Karpas-422 (cell line): ENCODE measurements around the gene DLGAP1. TPM values are rescaled to one million over a fixed set of nuclear protein-coding genes. Genes with fewer than 3 reads are reported as not detected.

Source experiments
- DNase-seq: peaks from one replicate; pipeline ENCODE4 v3.0.0-alpha.2; 2015
- H2AFZ ChIP-seq: fragments of 200-600 bp; sonication (generic); 2 replicates; pipeline ENCODE4 v1.6.1; 2014; ENCODE audit warnings: antibody characterized with exemption, low read length, mixed read lengths
- H3K27ac ChIP-seq: fragments of 200-600 bp; sonication (generic); 2 replicates; pipeline ENCODE4 v1.5.1; 2014; ENCODE audit warnings: mild to moderate bottlenecking, low read length, moderate library complexity
- H3K27me3 ChIP-seq: fragments of 200-600 bp; sonication (generic); 2 replicates; pipeline ENCODE4 v1.6.1; 2014; ENCODE audit warnings: low read length, mixed read lengths
- H3K36me3 ChIP-seq: fragments of 200-600 bp; sonication (generic); 2 replicates; pipeline ENCODE4 v1.6.1; 2014; ENCODE audit warnings: low read length, mixed read lengths; ENCODE audit not compliant: insufficient read depth
- H3K4me1 ChIP-seq: fragments of 200-600 bp; sonication (generic); 2 replicates; pipeline ENCODE4 v1.6.1; 2014; ENCODE audit warnings: mild to moderate bottlenecking, low read length, mixed read lengths
- H3K4me2 ChIP-seq: fragments of 200-600 bp; sonication (generic); 2 replicates; pipeline ENCODE4 v1.6.1; 2014; ENCODE audit warnings: low read length, low read depth, mild to moderate bottlenecking; ENCODE audit not compliant: poor library complexity, severe bottlenecking
- H3K4me3 ChIP-seq: fragments of 200-600 bp; sonication (generic); 2 replicates; pipeline ENCODE4 v1.5.1; 2014; ENCODE audit warnings: mild to moderate bottlenecking, antibody characterized with exemption, low read length, mixed read lengths
- H3K79me2 ChIP-seq: fragments of 200-600 bp; sonication (generic); 2 replicates; pipeline ENCODE4 v1.6.1; 2014; ENCODE audit warnings: mild to moderate bottlenecking, low read length, mixed read lengths
- H3K9ac ChIP-seq: fragments of 200-600 bp; sonication (generic); 2 replicates; pipeline ENCODE4 v1.6.0; 2014; ENCODE audit warnings: low read length
- H3K9me2 ChIP-seq: fragments of 200-600 bp; sonication (generic), shearing (Covaris generic); replicated peaks from 2 replicates; pipeline ENCODE4 v1.6.0; 2014; ENCODE audit warnings: mild to moderate bottlenecking, low read length, moderate library complexity; ENCODE audit not compliant: insufficient read depth
- H3K9me3 ChIP-seq: fragments of 300-700, 200-600 bp; sonication (generic); 2 replicates; pipeline ENCODE4 v1.6.1; 2014; ENCODE audit warnings: low read length, mixed read lengths
- H4K20me1 ChIP-seq: fragments of 200-600 bp; sonication (generic); 2 replicates; pipeline ENCODE4 v1.6.1; 2014; ENCODE audit warnings: mild to moderate bottlenecking, antibody characterized with exemption, low read length, low read depth; ENCODE audit not compliant: insufficient read depth
- total RNA-seq: library from RNA; depleted of rRNA; stranded (reverse); fragments of >200 nt; shearing (Covaris generic); gene quantifications from 2 replicates; pipeline ENCODE4 v1.2.3, GENCODE V29; 2014; ENCODE audit warnings: low replicate concordance

DLGAP1 gene
- total RNA-seq, 1 experiment from 2014 or later, result 8.8 TPM

DNA sequence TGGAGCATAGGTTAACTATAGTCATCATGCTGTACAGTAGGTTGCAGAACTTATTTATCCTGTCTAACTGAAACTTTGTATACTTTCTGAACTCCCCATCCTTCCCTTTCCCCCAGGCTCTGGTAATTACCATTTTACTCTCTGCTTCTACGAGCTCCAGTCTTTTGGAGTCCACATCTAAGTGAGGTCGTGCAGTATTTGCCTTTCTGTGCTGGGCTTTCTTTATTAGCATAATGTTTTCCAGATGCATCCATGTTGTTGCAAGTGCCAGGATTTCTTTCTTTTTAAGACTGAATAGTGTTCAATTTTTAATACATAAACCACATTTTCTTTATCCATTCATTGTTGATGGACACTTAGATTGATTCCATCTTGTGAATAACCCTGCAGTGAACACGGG, 541.0 kb downstream of the DLGAP1 start:
- no peaks in the 10 kb centered on the region for H3K27me3 ChIP-seq
- no peak for DNase-seq
- H3K36me3 ChIP-seq, result no peaks in the 10 kb centered on the region
- peaks cover 67% of the 10 kb centered on the region for H3K4me1 ChIP-seq
- no peaks in the 10 kb centered on the region for H3K9me3 ChIP-seq
- H2AFZ ChIP-seq, result no peak overlapping the region
- no peaks in the 10 kb centered on the region for H3K79me2 ChIP-seq
- no peaks in the 10 kb centered on the region for H3K9me2 ChIP-seq
- H3K4me2 ChIP-seq, result peak overlapping the region; percentile 75
- H3K4me3 ChIP-seq, result 0 out of 2 replicates have a peak overlapping the region, but pooled peaks have one; percentile 24
- H3K27ac ChIP-seq, result peak overlapping the region; percentile 93
- peak overlapping the region; percentile 7; the same call in 1 of the 2 replicates for H3K9ac ChIP-seq
- no peaks in the 10 kb centered on the region for H4K20me1 ChIP-seq

- H3K4me2 ChIP-seq, result no peak overlapping the region
- DNase-seq, result no peak
- no peaks in the 10 kb centered on the region for H3K79me2 ChIP-seq
- no peaks in the 10 kb centered on the region for H3K9me2 ChIP-seq
- no peaks in the 10 kb centered on the region for H3K9me3 ChIP-seq
- no peak overlapping the region for H2AFZ ChIP-seq
- H3K27ac ChIP-seq, result no peak overlapping the region
- H3K36me3 ChIP-seq, result no peaks in the 10 kb centered on the region
- H4K20me1 ChIP-seq, result no peaks in the 10 kb centered on the region
- H3K9ac ChIP-seq, result no peak overlapping the region
- H3K27me3 ChIP-seq, result no peaks in the 10 kb centered on the region
- H3K4me1 ChIP-seq, result peaks cover 57% of the 10 kb centered on the region
- no peak overlapping the region for H3K4me3 ChIP-seq
These were observed 542.4 kb downstream of the DLGAP1 start for GRCh38 chr18:3912705-3913104.

GRCh38 chr18:3911413-3911812, 543.7 kb downstream of the DLGAP1 start:
- no peaks in the 10 kb centered on the region for H3K27me3 ChIP-seq
- no peaks in the 10 kb centered on the region for H3K9me3 ChIP-seq
- no peak overlapping the region for H3K4me2 ChIP-seq
- peaks cover 47% of the 10 kb centered on the region for H3K4me1 ChIP-seq
- H3K36me3 ChIP-seq, result no peaks in the 10 kb centered on the region
- no peaks in the 10 kb centered on the region for H3K9me2 ChIP-seq
- H3K9ac ChIP-seq, result no peak overlapping the region
- no peak overlapping the region for H2AFZ ChIP-seq
- no peak for DNase-seq
- peak overlapping the region; percentile 3; the same call in 1 of the 2 replicates for H3K27ac ChIP-seq
- no peaks in the 10 kb centered on the region for H4K20me1 ChIP-seq
- no peak overlapping the region for H3K4me3 ChIP-seq
- no peaks in the 10 kb centered on the region for H3K79me2 ChIP-seq

DNA sequence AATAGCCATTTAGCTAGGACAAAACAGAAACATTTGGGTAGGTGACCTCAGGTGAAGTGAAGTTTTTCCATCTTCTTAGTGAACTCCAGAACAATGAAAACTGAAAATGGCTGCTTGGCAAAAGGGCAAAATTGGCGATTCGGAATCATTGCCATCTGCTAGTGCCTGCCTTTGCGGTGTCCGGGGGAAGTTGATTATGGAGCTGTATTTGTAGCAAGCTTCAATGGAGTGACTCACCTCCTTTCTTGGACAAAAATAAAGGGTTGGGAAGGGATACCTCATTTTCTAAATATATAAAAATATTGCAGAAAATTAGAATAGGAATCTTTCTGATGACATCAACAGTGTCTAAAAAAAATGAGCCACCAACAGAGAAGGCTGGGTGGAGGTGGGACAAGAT, 544.6 kb downstream of the DLGAP1 start:
- Histone ChIP-seq H3K79me2 (no peaks in the 10 kb centered on the region), H3K27ac (no peak overlapping the region), H4K20me1 (no peaks in the 10 kb centered on the region), H3K4me1 (peaks cover 44% of the 10 kb centered on the region), H3K4me3 (no peak overlapping the region), H3K27me3 (no peaks in the 10 kb centered on the region), H3K36me3 (no peaks in the 10 kb centered on the region), H3K9ac (no peak overlapping the region), H2AFZ (no peak overlapping the region), H3K9me2 (no peaks in the 10 kb centered on the region), H3K9me3 (no peaks in the 10 kb centered on the region), H3K4me2 (no peak overlapping the region)
- no peak for DNase-seq

GRCh38 chr18:3907955-3908354, 547.2 kb downstream of the DLGAP1 start:
- Histone ChIP-seq H3K4me3 (no peak overlapping the region), H4K20me1 (no peaks in the 10 kb centered on the region), H3K9me3 (no peaks in the 10 kb centered on the region), H3K4me1 (peaks cover 24% of the 10 kb centered on the region), H3K4me2 (no peak overlapping the region), H3K36me3 (no peaks in the 10 kb centered on the region), H3K79me2 (no peaks in the 10 kb centered on the region), H2AFZ (no peak overlapping the region), H3K9ac (no peak overlapping the region), H3K27me3 (no peaks in the 10 kb centered on the region), H3K27ac (no peak overlapping the region), H3K9me2 (no peaks in the 10 kb centered on the region)
- no peak for DNase-seq

- no peak for DNase-seq
These were observed 548.9 kb downstream of the DLGAP1 start for GRCh38 chr18:3906116-3906750.

GRCh38 chr18:3903337-3903736, 551.8 kb downstream of the DLGAP1 start:
- no peak overlapping the region for H3K4me3 ChIP-seq
- H3K27me3 ChIP-seq, result no peaks in the 10 kb centered on the region

More at GRCh38 chr18:3906116-3906750, 548.9 kb downstream of the DLGAP1 start:
- Histone ChIP-seq H3K27ac (no peak overlapping the region), H4K20me1 (no peaks in the 10 kb centered on the region), H3K9ac (no peak overlapping the region), H3K9me2 (no peaks in the 10 kb centered on the region), H3K4me1 (peaks cover 14% of the 10 kb centered on the region), H3K4me2 (no peak overlapping the region), H3K27me3 (no peaks in the 10 kb centered on the region), H3K9me3 (no peaks in the 10 kb centered on the region), H2AFZ (no peak overlapping the region), H3K79me2 (no peaks in the 10 kb centered on the region), H3K36me3 (no peaks in the 10 kb centered on the region), H3K4me3 (no peak overlapping the region)

GRCh38 chr18:3902676-3903075, 552.4 kb downstream of the DLGAP1 start:
- Histone ChIP-seq H4K20me1 (no peaks in the 10 kb centered on the region), H3K4me1 (peaks cover 9% of the 10 kb centered on the region), H3K9me3 (no peaks in the 10 kb centered on the region), H3K27me3 (no peaks in the 10 kb centered on the region), H3K79me2 (no peaks in the 10 kb centered on the region), H2AFZ (no peak overlapping the region), H3K36me3 (no peaks in the 10 kb centered on the region), H3K27ac (no peak overlapping the region), H3K9me2 (no peaks in the 10 kb centered on the region), H3K4me2 (no peak overlapping the region), H3K4me3 (no peak overlapping the region), H3K9ac (no peak overlapping the region)
- no peak for DNase-seq

More at GRCh38 chr18:3903337-3903736, 551.8 kb downstream of the DLGAP1 start:
- no peaks in the 10 kb centered on the region for H3K79me2 ChIP-seq
- H3K27ac ChIP-seq, result no peak overlapping the region
- DNase-seq, result no peak
- H3K9me3 ChIP-seq, result no peaks in the 10 kb centered on the region
- H3K36me3 ChIP-seq, result no peaks in the 10 kb centered on the region
- H3K4me1 ChIP-seq, result peaks cover 9% of the 10 kb centered on the region
- no peaks in the 10 kb centered on the region for H3K9me2 ChIP-seq
- no peak overlapping the region for H3K4me2 ChIP-seq
- no peaks in the 10 kb centered on the region for H4K20me1 ChIP-seq
- no peak overlapping the region for H3K9ac ChIP-seq
- H2AFZ ChIP-seq, result no peak overlapping the region
